GM19043 (cell line): ENCODE measurements around the gene UBE2K.
"Not testable (repeated sequence)": the region's sequence is repeated elsewhere in the genome, so short reads cannot be mapped to it uniquely, and the experiment has no call there.

Experiments
- ATAC-seq: cut with Tn5 transposase; IDR thresholded peaks from one replicate; pipeline ENCODE4 v1.9.1; 2021; ENCODE audit warnings: low read depth; ENCODE audit not compliant: unreplicated experiment

Gene UBE2K

GRCh38 chr4:39786838-39787237, 88.9 kb downstream of the UBE2K start:
- no peak for ATAC-seq

GRCh38 chr4:39792128-39792527, 94.2 kb downstream of the UBE2K start:
- ATAC-seq, result no peak

GRCh38 chr4:39792529-39792928, 94.6 kb downstream of the UBE2K start:
- ATAC-seq, result no peak

GRCh38 chr4:39792976-39793375, 95.0 kb downstream of the UBE2K start:
- not testable (repeated sequence) for ATAC-seq

- no peak for ATAC-seq
Measured at GRCh38 chr4:39802005-39802404, 104.1 kb downstream of the UBE2K start.

- no peak for ATAC-seq
Measured at GRCh38 chr4:39808231-39808749, 110.4 kb downstream of the UBE2K start.

- ATAC-seq, result no peak
Measured at GRCh38 chr4:39812500-39812899, 114.6 kb downstream of the UBE2K start.

GRCh38 chr4:39813033-39813432, 115.1 kb downstream of the UBE2K start:
- ATAC-seq, result not testable (repeated sequence)

- not testable (repeated sequence) for ATAC-seq
Measured at GRCh38 chr4:39813761-39814160, 115.8 kb downstream of the UBE2K start.

GRCh38 chr4:39814403-39815185, 116.7 kb downstream of the UBE2K start:
- ATAC-seq, result no peak

- ATAC-seq, result no peak
Measured at GRCh38 chr4:39818646-39819045, 120.7 kb downstream of the UBE2K start.

- no peak for ATAC-seq
Measured at GRCh38 chr4:39820186-39820585, 122.2 kb downstream of the UBE2K start.

- no peak for ATAC-seq
Measured at GRCh38 chr4:39821951-39822350, 124.0 kb downstream of the UBE2K start.

GRCh38 chr4:39822662-39823061, 124.7 kb downstream of the UBE2K start:
- no peak for ATAC-seq

- ATAC-seq, result no peak
Measured at GRCh38 chr4:39823191-39823590, 125.3 kb downstream of the UBE2K start.

- ATAC-seq, result no peak
Measured at GRCh38 chr4:39825090-39825489, 127.2 kb downstream of the UBE2K start.

GRCh38 chr4:39825741-39826231, 127.8 kb downstream of the UBE2K start:
- ATAC-seq, result no peak
